Germinal center (tissue), 1 donor: ENCODE data around the gene TNMD.

Source experiments
- DNase-seq: peaks from one replicate; pipeline ENCODE4 v3.0.0; 2012; ENCODE audit warnings: mixed read lengths, low spot score

The TNMD gene

DNA sequence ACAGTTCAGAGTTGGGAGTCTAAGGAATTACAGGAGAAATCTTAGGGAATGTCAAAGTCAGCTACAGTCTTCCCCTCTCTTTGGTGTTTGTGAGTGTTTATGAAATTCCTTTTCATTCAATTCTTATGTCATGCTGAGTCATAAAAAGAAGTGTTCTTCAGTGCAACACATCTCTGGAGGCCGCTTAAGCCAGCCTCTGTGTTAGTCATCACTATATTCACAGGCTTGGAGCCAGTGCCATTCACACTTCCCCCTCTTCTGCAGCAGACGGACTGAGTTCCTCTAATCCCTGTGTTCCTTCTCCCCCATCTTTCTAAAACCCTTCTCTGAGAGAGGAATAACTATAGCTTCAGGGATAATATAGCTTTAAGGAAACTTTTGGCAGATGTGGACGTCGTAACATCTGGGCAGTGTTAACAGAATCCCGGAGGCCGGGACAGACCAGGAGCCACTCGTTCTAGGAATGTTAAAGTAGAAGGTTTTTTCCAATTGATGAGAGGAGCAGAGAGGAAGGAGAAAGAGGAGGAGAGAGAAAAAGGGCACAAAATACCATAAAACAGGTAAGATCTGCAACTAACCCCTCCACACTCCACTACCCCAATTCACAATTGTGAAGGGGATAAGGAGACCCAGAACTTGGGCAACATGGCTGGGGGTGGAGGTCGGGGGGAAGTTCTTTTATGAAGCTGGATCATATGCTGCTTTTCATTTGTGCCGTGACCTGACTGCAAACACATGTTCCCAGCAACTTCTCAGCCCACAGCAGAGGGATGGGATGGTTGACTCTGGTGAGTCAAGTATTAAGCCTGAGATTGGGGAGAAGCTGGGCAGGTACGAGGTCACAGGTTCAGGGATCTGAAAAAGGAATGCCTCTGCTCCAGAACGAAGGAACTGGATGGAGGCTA, 59.5 kb downstream of the TNMD start, which contains the start of gene SRPX2:
Gene SRPX2 (plus strand): TSS at position 244 of the 905 bp plus-strand sequence. CDS start 2,124 bp downstream, outside the sequence.
- no peak for DNase-seq

- no peak for DNase-seq
These were observed 60.4 kb downstream of the TNMD start for GRCh38 chrX:100645106-100645505.

- DNase-seq, result no peak
These were observed 62.4 kb downstream of the TNMD start for GRCh38 chrX:100647095-100647494.

DNA sequence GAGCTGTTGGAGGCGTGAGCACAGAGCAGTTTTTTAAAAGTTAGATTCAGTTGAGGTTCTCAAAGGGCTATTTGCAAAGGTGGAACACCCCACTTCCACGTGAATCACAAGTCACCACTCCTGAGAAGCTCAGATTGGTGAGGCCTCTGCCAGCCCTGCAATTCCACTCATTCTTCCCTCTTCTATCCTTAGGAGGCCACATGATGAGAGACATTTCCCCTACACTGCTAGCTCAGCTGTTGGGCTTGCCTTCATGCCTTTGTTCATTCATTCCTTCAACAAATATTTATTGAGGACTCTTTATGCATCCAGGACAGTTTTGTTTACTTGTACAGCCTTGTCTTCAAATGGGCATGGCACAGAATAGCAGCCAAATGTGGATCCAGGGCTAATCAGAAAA, 63.0 kb downstream of the TNMD start:
- no peak for DNase-seq

GRCh38 chrX:100648458-100649417, 64.0 kb downstream of the TNMD start:
- DNase-seq, result no peak
